ENCODE data around the gene CA5A.

CA5A gene

DNA sequence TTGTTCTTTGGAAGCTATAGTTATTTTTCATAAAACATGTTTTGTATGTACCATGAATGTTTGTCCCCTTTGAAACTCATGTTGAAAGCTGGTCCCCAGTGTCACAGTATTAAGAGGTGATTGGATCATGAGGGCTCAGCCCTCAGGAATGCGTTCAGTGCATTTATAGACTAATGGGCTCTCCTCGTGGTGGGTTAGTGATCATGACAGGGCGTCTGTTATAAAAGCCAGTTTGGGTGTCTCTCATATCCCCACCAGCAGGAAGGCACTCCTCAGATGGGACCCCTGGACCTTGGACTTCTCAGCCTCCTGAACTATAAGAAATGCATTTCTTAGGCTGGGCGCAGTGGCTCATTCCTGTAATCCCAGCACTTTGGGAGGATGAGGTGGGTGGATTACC, 25.3 kb upstream of the CA5A start:
- no peak for DNase-seq

DNA sequence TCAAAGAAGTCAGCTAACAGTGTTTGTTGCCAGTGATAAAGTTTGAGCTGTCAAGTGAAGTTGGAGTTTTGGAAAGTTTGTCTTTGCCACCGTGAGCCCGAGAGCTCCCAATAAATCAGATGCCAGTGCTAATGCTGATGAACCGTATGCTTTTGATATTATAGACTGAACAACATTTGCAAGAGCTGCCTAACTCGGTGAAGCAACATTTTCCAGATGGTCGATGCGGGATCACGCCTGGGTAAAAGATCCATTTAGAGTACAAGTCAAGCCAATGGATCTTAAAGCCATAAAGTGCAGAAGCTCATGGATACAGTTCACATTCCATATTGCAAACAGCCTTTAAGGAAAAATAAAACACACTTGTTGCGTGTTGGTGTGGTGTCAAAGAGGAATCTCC, 24.5 kb upstream of the CA5A start:
- DNase-seq, result no peak

DNA sequence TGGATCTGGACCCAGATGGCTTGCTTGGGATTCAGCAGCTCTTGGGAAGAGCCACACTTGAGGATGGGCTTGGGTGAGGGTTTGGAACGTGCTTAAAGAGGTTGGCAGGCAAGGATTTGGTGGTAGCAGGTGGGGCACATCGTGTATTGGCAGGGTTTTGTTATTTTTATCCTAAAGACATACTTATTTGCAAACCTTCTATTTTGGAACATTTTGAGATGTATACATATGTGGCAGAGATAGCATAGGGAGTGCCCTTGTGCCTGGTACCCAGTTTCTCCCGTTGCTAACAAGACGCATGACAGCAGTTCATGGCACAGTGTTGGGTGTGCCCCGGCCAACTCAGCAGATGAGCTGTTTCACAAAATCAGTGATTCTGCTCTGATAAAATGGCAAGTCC, 24.0 kb upstream of the CA5A start:
- no peak for DNase-seq

DNA sequence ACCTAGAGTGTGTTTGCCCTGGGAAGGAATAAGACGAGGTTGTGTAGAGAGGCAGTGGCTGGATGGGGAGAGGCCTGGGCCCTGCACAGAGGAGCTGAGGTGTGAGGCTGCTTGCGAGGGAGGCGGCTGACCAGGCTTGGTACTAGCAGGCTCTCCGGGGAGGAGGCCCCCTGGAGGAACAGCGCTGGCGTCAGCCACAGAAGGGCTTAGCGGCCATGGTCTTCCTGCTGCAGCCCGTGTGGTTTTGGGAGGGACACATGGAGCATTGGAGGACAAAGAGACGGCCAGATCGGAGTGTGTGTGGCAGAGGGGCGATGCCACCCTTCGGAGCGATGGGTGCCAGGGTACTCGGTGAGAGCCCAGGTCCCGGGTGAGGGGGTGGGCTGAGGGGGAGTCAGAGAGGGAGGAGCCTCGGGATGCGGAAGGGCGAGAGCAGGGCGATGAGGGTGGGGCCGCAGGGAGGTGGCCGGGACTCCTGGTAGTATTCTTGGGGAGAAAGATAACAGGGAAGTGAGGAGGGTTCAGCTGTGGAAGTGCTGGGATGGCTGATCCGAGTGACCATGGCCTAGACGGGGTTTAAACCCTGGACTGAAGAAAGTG, 23.2 kb upstream of the CA5A start:
- DNase-seq, result no peak

DNA sequence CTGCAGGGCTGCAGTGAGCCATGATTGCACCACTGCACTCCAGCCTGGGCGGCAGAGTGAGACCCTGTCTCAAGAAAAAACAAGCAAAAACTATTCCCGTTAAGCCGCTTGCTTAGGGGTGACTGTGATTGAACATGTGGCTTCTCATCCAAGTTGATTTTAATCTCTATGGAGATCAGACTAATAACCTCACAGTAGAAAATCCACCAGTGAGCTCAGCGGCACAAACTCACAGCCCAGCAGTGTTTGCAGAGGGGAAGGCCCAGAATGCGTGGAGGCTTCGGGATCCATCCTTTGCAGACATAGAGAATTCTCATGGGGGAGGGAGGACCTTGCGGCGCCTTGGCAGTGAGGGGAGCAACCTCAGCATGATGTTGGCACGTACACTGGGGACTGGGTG, 22.3 kb upstream of the CA5A start:
- no peak for DNase-seq

DNA sequence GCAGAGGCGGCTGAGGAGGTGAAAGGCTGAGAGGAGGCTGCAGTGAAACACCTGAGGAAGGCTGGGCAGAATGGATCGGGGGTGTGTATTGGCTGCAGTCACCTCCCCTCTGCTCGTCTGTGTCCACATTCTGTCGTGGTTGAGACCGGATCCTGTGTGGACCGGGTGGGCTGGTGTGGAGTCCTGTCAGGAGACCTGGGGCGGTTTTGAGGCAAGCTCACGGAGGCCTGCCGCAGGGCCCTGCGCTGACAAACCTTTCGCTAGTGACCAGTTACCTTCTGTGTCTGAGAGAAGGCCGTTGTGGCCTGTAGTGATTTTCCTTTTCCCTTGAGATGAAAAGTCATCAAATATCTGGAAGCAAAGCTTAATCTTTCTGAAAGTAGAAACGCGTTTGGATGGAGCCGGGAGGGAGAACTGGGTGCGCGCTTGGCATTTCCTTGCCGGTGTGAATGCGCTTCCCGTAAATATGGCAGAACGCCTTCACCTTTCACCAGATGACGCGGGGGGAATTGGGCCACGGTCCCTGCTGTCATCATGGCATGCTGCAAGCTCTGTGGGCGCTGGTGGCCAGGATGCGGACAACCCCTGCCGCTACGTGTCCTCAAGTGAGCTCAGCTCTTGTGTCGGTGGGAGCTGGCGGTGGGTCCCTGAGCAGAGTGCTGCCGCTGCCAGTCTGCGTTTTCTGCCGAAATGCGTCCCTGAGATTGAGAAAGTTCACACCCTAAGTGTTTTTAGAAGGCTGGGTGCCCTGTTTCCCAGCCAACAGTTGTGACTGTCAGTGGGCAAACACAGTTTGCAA, 21.2 kb upstream of the CA5A start:
- no peak for DNase-seq

DNA sequence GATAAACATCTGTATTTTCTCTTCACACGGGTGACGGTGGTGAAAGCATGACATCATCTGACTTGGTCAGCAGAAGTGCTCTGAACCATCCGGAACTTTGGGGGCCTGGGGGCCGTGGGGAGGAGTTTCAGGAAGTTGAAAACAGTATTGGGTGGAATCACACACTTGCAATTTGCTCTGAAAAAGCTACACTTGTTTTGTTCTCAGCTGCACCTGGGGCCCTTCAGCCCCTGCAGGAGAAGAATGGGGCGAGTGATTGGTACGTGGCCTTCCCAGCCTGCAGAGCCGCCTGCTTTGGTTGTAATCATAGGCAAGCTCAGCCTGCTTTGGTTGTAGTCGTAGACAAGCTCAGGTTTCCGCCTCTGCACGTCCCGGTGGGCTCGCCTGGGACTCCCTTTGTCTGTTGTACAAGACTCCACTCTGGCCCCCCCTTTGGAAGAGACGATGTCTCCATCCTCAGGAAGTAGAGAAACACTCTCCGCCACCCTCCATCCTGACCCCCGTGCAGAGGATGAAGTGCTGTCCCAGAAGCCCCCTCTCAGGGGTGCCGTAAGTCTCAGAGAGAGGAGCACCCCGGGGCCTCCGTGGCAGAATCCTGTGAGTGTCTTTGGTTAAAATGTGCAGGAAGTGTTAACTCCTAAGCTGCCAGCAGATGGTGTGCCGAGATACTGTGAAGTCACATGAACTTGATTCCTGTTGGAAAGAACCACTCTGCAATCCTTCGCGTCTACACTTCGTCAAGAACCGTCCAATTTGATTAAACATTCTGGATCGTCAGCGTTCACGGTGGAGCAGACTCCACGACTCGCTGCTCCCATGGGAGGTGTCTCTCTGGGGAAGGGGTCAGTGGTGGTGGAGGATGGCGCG, 20.3 kb upstream of the CA5A start:
- peak; percentile 88 for DNase-seq

DNA sequence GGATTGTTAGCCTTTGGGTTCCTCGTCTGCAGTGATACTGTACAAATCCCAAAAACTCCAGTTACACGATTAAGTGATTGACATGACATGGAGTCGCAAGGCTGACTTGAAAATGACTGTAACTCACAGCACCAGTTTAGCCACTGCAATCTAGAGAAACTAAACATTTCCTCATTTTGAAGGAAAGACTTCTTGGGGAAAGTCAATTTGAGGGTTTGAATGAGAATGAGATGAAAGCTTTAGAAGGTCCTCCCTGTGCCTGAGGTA, 19.7 kb upstream of the CA5A start:
- DNase-seq, result no peak

DNA sequence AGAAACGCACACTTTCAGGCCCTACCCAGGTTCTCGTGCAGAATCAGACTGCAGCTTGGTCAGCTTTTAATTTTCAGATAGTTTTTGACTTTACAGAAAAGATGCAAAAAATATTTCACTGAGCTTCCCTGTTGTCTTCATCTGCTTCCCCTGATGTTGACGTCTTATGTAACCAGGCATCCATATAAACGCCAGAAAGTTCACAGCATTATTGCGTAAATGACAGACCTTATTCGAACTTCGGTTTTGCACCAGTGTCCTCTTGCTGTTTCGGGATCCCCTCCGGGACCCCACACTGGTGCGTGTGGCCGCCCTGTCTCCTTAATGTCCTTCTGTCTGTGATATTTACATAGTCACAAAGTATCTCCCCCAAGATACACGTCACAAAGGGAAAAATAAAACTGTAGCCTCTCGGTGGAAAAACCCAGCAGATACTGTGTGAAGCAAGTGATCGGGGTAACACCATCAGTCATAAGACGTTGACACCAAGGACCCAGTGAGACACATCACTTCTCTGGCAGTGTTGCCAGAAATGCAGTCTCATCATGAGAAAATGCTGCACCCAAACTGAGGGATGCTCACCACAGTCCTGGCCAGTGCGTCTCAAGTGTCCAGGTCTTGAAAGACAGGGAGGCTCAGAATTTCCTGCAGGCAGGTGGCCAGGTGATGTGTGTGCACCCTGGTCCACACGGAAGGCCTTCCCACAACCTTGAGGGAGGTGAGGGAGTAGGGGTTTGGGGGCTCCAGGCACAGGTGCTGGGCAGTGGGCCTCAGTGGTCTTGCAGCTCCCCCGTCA, 19.2 kb upstream of the CA5A start:
- DNase-seq, result peak; percentile 43

DNA sequence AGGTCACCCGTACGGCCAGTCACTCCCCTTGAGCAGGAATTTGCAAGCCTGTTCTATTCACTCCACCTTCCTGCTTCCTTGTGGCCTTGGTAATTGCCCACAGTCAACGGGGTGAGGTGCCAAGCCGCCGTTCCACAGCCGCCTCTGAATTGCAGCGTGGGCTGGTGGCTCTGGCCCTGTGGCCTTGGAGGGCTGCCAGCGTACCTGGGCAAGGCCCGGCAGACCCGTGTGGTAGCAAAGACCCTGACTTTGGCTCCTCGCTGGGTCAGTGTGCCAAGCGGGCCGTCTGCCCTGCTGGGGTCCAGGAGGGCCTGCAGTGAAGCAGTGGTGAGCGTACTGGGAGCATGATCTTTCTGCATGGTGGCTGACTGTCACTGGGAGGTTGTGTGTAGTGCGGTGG, 18.5 kb upstream of the CA5A start:
- no peak for DNase-seq

DNA sequence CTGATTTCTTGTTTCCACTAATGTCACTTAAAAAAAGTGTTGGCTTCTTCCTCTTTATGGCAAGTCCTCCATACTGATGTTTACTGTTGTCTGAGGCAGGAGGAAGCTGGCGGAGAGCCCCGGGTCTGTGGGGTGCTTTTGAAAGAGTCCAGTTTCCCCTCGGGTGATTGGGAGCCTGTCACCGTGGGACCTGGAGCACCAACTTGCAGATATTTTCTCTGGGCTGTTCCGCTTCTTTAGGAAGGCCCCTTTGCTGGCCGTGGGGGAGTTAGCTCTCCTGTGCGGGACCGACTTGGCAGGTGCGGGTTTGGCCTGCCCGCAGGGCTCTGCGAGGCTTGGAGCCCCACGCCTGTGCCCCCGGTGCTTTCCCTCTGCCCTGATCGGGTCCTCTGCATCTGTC, 18.0 kb upstream of the CA5A start:
- DNase-seq, result peak; percentile 60

DNA sequence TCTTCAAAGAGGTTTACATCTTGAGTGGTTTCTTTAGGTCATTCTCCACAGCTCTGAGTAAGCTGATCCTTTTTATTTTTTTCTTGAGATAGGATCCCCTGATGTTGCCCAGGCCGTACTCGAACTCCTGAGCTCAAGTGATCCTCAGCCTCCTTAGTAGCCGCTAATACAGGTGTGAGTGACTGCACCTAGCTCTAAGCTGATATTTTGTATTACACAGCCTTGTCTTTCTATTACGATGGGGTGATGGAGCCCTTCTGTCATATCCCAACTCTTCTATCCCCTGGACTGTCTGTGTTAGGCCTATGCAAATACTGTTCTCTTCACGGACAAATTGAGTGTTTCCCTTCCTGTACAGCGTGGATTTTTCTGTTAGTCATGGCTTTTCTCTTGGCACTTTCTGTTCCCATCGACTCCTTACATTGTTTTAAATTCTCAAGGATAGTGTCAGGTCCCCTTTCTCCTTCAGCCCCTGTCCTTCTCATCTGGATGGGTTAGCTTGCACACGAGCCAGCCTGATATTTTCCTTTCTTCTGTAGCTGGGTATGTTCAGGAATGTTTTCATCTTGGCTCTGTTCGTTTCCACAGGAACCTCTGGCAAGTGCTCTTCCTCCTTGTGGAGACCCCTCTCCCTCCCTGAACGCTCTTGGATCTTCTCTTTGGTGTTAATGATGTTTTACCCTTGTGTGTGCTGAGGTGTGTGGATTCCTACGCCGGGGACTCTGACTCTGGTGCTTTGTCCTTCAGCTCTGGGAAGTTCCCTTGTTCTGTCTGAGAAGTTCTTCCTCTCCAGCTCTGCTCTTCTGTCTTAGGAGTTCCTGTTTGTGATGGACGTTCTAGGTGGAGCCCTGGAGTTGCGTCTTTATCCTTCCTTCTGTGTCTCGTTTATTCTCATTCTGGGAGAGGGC, 17.2 kb upstream of the CA5A start:
- peak; percentile 51 for DNase-seq

DNA sequence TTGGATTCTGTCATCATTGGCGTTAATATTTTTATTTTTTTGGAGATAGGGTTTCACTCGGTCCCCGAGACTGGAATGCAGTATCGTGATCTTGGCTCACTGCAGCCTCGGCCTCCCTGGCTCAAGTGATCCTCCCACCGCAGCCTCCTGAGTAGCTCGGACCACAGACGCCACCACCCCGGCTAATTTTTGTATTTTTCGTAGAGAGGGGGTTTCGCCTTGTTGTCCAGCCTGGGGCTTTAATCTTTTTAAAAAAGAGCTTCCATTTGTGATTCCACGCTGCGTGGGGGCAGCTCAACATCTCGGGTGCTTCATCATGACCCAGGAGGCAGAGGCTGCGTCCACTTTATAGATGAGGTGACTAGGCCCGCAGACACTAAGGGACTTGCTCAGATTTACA, 16.4 kb upstream of the CA5A start:
- DNase-seq, result no peak

DNA sequence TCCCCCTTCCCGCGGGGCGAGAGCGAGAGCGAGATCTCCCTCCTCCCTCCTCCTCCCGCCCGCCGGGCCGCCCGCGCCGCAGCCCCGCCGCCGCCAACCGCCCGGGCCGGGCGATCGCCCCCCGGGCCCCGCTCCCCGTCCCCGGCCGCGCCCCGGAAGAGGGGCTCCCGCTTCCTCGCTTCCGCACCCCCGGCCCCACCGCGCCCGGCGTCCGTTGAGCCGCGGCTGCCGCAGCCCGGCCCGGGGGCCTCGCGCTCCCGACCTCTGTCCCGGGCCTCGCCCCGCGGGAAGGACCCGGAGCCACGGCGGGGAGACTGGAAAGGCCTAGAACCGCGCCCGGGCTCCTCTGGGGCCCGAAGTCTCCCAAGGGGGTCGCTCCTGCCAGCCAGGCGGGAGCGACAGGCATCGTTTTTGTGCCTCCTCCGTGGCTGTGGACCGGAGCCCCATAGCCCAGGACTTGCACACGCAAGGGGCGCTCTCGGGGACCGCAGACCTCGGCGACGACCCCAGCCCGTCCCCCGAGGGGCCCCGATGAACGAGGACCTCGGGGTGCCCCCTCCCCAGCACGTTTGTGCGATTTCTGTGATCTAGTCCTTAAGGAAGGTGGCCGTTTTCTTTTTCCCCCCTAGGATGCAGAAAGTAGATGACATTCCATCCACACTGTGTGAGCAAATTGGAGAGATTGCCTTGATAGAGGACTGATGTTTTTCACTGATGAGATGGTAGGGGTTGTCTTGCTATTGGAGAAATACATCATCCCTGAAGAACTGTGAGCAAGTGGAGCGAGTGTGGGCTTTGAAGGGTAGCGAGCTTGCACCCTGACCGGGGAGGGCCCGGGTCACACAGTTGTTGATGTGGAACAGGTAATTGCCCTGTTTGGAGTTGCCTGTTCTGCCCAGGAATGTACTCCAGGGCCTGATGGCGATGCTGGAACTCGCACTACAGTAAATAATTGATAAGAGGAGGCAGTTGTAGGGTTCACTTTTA, 15.5 kb upstream of the CA5A start:
- DNase-seq, result no peak

DNA sequence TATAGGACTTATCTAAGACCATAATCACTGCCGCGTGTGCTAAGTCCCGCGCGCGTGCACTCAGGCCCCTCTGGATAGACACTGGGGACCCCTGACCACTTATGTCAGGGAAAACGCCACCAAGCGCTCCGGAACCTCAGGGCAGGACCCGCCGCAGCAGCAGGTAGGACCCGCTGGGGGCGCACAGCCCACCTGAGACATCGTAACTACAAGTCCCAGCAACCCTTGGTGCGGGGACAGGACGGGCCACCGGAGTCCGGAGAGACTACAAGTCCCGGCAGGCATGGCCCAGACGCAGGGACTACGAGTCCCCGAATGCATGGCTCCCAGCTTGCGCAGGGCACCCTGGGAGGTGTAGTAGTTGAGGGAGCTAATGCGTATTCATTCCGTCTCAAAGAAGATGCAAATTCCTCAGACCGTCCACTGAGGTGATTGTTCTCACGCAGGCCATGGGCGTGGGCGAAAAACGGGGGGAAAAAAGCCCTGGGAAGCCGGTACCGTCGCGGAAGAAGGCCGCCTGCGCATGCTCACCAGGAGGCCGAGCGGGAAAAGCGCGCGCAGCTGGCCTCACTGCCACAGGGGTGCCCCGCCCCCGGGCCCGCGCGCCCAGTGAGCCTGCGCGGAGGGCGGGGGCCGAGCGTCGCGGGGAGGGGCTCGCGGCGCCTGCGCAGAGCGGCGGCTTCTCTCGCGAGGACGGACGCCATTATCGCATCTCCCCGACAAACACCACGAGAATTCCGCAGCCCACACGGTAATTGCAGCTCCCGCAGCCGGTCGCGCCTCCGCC, 14.6 kb upstream of the CA5A start, which contains the start of gene BANP:
Gene BANP, plus strand, starts transcription at position 670 of the 787 bp plus-strand sequence. CDS start 23,682 bp downstream, outside the sequence.
- DNase-seq, result peak; percentile 99

DNA sequence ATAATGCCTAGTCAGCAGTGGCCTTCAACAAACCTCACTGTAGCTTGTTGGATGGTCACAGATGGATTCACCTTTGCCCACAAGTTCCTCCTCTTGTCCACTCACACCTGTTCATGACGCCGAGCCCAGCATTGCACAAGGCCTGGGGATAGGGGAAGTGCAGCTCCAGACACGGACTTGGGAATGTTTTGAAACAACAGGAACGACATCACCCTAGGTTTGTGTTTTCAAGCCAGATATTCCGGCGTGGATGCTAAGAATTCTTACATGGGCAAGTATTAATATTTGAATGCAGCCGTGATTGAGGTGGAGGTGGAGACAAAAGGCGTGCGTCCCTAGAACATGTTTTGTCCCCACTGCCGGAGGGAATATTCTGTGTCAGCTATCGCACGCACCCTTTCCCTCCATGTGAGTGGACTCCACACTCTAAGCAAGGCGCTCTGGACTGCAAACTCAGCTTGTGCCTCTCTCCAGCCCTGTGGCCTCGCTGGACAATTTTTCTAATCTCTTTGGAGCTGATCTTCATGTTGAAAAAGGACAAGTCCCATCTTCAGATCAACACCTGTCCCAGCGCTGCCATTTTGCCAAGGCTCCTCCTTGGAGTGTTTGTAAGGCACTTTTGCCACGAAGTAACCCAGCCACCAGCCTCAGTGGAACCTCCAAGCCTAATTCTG, 12.9 kb upstream of the CA5A start:
- no peak for DNase-seq

DNA sequence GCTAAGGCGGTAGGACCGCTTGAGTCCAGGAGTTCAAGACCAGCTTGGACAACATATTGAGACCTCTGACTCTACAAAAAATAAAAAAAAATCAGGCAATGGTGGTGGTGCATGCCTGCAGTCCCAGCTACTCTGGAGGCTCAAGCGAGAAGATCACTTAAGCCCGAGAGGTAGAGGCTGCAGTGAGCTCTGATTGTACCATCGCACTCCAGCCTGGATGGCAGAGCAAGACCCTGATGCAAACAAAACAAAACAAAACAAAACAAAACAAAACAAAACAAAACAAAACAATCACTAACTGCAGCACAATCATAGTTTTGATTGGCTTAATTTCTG, 12.4 kb upstream of the CA5A start:
- no peak for DNase-seq

DNA sequence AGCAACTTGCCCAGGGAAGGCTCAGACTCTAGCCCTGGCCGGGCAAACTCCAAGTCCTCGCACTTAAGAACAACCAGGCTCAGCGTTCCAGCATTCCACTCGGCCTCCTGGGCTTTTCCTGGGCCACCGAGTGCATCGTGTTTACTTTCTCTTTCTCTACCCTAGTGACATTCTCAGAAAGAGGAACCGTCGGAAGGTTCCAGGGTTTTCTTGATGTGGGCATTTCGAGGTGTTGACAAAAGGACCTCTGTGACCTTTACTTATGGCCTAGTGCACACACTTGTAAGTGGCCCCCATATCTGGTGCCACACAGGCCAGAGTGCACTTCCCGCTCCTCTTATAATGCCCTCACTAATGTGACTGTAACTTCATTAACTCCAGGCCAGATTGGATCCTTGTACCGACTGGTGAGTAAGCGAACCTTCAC, 11.8 kb upstream of the CA5A start:
- no peak for DNase-seq

DNA sequence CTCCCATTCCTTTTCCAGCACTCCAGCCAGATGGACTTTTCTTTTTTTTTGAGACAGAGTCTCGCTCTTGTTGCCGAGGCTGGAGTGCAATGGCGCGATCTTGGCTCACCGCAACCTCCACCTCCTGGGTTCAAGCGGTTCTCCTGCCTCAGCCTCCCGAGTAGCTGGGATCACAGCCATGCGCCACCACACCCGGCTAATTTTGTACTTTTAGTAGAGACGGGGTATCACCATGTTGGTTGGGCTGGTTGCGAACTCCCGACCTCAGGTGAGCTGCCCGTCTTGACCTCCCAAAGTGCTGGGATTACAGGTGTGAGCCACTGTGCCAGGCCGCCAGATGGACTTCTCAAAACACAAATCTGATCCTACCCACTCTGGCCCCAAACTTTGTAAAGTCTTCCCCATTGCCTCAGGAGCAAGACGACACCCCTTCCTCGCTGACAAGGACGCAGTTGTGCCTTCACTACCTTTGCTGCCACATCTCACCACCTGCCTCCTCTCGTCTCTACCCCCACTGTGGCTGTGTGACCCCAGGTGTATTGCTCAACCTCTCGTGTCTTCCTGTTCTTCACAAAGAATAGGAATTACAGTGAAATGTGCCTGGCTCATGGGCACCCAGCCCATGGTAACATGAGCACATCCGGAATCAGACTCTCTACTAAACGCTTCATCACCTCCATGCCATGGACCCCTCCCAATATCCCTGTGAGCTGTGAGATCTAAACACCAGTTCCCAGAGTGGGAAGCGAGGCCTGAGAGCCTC, 11.2 kb upstream of the CA5A start:
- no peak for DNase-seq

All from CD4-positive, alpha-beta T cell treated with Interleukin-15 for 1 hour (primary cell).